Progenitor cell of endocrine pancreas (in vitro differentiated cells): ENCODE measurements around the gene LOXL4. TPM values are rescaled to one million over a fixed set of nuclear protein-coding genes. Genes with fewer than 3 reads are reported as not detected.
A peak's percentile ranks its signal among the peaks of the same experiment; 100 is the strongest.

Experiments used
- DNase-seq: peaks from one replicate; pipeline ENCODE4 v3.0.0; 2021; ENCODE audit warnings: low spot score; ENCODE audit not compliant: unreplicated experiment
- H3K27ac Mint-ChIP-seq: 2 replicates; pipeline ENCODE4 v1.8.0; 2021; ENCODE audit warnings: mild to moderate bottlenecking, moderate library complexity, mixed read lengths
- H3K27me3 Mint-ChIP-seq: 2 replicates; pipeline ENCODE4 v1.8.0; 2021; ENCODE audit warnings: mixed read lengths
- H3K36me3 Mint-ChIP-seq: 2 replicates; pipeline ENCODE4 v1.8.0; 2022; ENCODE audit warnings: mixed read lengths; ENCODE audit not compliant: insufficient read depth
- H3K4me1 Mint-ChIP-seq: 2 replicates; pipeline ENCODE4 v1.8.0; 2021; ENCODE audit warnings: low read depth, mixed read lengths
- H3K4me3 Mint-ChIP-seq: 2 replicates; pipeline ENCODE4 v1.8.0; 2021; ENCODE audit warnings: low read depth, mild to moderate bottlenecking, moderate library complexity, mixed read lengths
- H3K9me3 Mint-ChIP-seq: 2 replicates; pipeline ENCODE4 v1.8.0; 2021; ENCODE audit warnings: low read depth, mixed read lengths
- CTCF ChIP-seq: fragments of 200-600 bp; sonication (generic); IDR thresholded peaks from one replicate; pipeline ENCODE4 v1.5.0; 2021; ENCODE audit warnings: antibody characterized with exemption, mild to moderate bottlenecking; ENCODE audit not compliant: unreplicated experiment
- total RNA-seq: library from RNA; stranded (reverse); gene quantifications from 2 replicates; pipeline ENCODE4 v1.2.1, GENCODE V29; 2021

Gene LOXL4
- total RNA-seq, 1 donor from 2014 or later: 3.7 TPM

GRCh38 chr10:98272656-98273055, 4.7 kb upstream of the LOXL4 start:
- no peak overlapping the region for H3K27ac Mint-ChIP-seq
- H3K27me3 Mint-ChIP-seq: peaks cover 63% of the 10 kb centered on the region
- no peak for DNase-seq

GRCh38 chr10:98272245-98272644, 4.3 kb upstream of the LOXL4 start:
- DNase-seq: no peak
- TF ChIP-seq CTCF: no peak
- no peak overlapping the region for H3K4me3 Mint-ChIP-seq
- peaks cover 67% of the 10 kb centered on the region for H3K27me3 Mint-ChIP-seq
- H3K36me3 Mint-ChIP-seq: no peaks in the 10 kb centered on the region
- no peak overlapping the region for H3K27ac Mint-ChIP-seq
- H3K9me3 Mint-ChIP-seq: no peaks in the 10 kb centered on the region
- peaks cover 20% of the 10 kb centered on the region for H3K4me1 Mint-ChIP-seq

More at GRCh38 chr10:98272656-98273055, 4.7 kb upstream of the LOXL4 start:
- H3K4me1 Mint-ChIP-seq: peaks cover 20% of the 10 kb centered on the region
- H3K36me3 Mint-ChIP-seq: no peaks in the 10 kb centered on the region
- TF ChIP-seq CTCF: no peak
- H3K9me3 Mint-ChIP-seq: no peaks in the 10 kb centered on the region
- no peak overlapping the region for H3K4me3 Mint-ChIP-seq

GRCh38 chr10:98270786-98271185, 2.8 kb upstream of the LOXL4 start:
- Mint-ChIP-seq H3K36me3 (no peaks in the 10 kb centered on the region), H3K4me3 (no peak overlapping the region), H3K9me3 (no peaks in the 10 kb centered on the region), H3K27ac (no peak overlapping the region), H3K27me3 (peaks cover 72% of the 10 kb centered on the region), H3K4me1 (peaks cover 20% of the 10 kb centered on the region)
- DNase-seq: no peak
- no peak for TF ChIP-seq CTCF

DNA sequence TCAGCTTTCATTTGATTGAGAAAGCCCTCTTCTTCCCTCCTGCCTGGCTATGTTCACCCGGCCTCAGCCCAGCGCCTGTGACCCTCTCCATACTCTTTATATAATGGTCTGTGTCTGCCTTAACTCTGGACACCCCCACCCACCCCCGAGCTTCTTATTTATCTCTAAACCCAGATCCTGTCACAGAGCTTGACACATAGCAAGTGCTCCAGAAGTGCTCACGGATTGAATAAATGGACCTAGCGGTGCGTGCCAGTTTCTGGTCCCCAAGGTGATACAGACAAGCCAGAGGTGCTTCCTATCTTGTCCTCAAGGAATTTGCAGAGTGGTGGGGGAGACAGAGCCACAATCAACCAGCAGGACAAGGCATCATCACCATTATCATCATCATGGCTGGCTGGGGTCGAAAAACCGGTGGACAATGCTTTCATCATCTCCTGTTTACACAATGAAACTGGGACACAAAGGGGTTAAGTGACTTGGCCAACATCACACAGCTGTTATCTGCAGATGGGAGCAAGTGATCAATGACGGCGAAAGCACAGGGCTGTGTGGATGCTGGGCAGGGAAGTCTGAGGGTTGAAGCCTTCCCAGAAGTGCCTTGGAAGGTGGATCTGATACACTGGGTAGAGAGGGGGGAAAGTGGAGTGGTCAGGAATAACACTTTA, 2.2 kb upstream of the LOXL4 start:
- Mint-ChIP-seq H3K27ac (peak overlapping the region; percentile 2), H3K9me3 (no peaks in the 10 kb centered on the region), H3K4me3 (no peak overlapping the region), H3K4me1 (peaks cover 20% of the 10 kb centered on the region), H3K36me3 (no peaks in the 10 kb centered on the region), H3K27me3 (peaks cover 68% of the 10 kb centered on the region)
- DNase-seq: no peak
- no peak for TF ChIP-seq CTCF

DNA sequence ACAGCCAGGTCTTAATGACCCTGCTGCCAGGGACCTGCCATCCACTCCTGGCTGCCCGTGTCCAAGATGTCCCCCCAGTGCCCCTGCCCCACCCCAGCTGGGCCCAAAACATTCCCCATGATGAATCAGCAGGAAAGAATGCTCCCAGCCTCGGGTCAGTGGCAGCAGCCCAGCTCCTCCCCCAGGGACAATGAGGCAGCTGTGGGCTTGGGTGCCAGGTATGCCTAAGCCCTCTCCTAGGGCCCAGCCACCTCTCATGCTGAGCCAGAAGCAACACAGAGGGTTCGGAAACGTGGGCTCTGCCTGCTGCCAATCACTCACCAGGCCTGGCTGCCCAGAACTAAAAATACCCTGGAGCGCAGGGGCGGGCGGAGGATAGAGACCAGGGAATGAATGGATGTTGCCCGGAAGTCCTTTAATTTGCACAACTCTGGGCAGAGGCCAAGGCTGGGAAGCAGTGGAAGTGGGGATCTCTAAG, 1.5 kb upstream of the LOXL4 start:
- H3K27ac Mint-ChIP-seq: peak overlapping the region; percentile 2
- peaks cover 69% of the 10 kb centered on the region for H3K27me3 Mint-ChIP-seq
- H3K36me3 Mint-ChIP-seq: no peaks in the 10 kb centered on the region
- H3K4me3 Mint-ChIP-seq: peak overlapping the region; percentile 73
- TF ChIP-seq CTCF: no peak
- no peak for DNase-seq
- no peaks in the 10 kb centered on the region for H3K9me3 Mint-ChIP-seq
- peaks cover 20% of the 10 kb centered on the region for H3K4me1 Mint-ChIP-seq
